NCI-H1417 (cell line): ENCODE measurements around the gene ADGRG7.

ENCODE experiments used
- DNase-seq, 3 experiments: peaks; one replicate each; lab custom pipeline; 2025; lab: John Stamatoyannopoulos, UW

The ADGRG7 gene

DNA sequence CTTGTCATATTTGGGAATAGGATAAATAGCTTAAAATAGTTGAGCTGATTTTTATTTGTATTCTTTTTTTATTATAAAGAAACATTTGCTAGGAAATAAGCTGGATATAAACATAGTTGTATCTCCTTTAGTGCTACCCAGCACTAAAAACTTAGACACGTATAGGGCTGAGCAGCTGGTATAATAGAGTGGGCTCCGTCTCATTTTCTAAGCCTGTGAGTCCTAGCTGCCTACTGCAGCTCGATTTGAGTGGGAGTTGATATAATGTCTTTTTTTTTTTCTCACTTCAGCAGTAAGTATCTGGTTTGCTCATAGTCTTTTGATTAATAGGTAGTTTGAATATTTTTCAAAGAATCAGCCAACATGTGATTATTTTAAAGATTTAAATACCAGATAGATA lies 134.1 kb downstream of the ADGRG7 start:
- no peak for DNase-seq

DNA sequence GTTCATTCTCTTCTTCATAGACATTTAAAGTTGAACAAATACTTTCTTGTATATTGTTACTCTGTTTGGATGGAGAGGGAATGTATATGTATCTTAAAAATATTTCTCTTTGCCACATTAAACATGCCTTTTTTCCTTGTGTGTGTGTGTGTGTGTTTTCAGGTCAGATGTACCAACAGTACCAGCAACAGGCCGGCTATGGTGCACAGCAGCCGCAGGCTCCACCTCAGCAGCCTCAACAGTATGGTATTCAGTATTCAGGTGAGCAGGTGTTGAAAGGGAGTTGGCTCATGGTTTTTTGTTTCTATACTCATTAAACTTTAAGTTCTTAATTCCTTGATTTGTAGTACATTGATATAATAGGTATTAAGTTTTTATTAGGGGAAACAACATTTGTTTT lies 135.3 kb downstream of the ADGRG7 start:
- no peak for DNase-seq
